Ecto neural progenitor cell (in vitro differentiated cells): Measurements from ENCODE around the gene GNAI1.
"Not testable (repeated sequence)": the region's sequence is repeated elsewhere in the genome, so short reads cannot be mapped to it uniquely, and the experiment has no call there.

Experiments
- DNase-seq: peaks from one replicate; pipeline ENCODE4 v3.0.0-alpha.2; 2018; ENCODE audit warnings: low spot score

The GNAI1 gene

GRCh38 chr7:80132594-80132993 is 2.0 kb upstream of the GNAI1 start:
- DNase-seq, result no peak

- DNase-seq, result no peak
Measured at GRCh38 chr7:80133361-80134114, 1.1 kb upstream of the GNAI1 start.

- DNase-seq, result no peak
Measured at GRCh38 chr7:80134115-80134535, 506 bp upstream of the GNAI1 start.

GRCh38 chr7:80135309-80136104 is 876 bp downstream of the GNAI1 start:
- no peak for DNase-seq

- DNase-seq, result no peak
Measured at GRCh38 chr7:80136261-80137055, 1.8 kb downstream of the GNAI1 start.

GRCh38 chr7:80137410-80137809 is 2.8 kb downstream of the GNAI1 start:
- DNase-seq, result no peak

- no peak for DNase-seq
Measured at GRCh38 chr7:80139236-80139635, 4.6 kb downstream of the GNAI1 start.

GRCh38 chr7:80140388-80140787 is 5.8 kb downstream of the GNAI1 start:
- no peak for DNase-seq

GRCh38 chr7:80141376-80141775 is 6.7 kb downstream of the GNAI1 start:
- DNase-seq, result no peak

- DNase-seq, result no peak
Measured at GRCh38 chr7:80142853-80143580, 8.4 kb downstream of the GNAI1 start.

- DNase-seq, result no peak
Measured at GRCh38 chr7:80145780-80146422, 11.3 kb downstream of the GNAI1 start.

GRCh38 chr7:80146545-80147182 is 12.0 kb downstream of the GNAI1 start:
- DNase-seq, result no peak

GRCh38 chr7:80147543-80148391 is 13.1 kb downstream of the GNAI1 start:
- no peak for DNase-seq

GRCh38 chr7:80150611-80151273 is 16.1 kb downstream of the GNAI1 start:
- no peak for DNase-seq

- no peak for DNase-seq
Measured at GRCh38 chr7:80151274-80151665, 16.6 kb downstream of the GNAI1 start.

GRCh38 chr7:80153446-80153845 is 18.8 kb downstream of the GNAI1 start:
- DNase-seq, result no peak

GRCh38 chr7:80154656-80155333 is 20.2 kb downstream of the GNAI1 start:
- no peak for DNase-seq

- DNase-seq, result no peak
Measured at GRCh38 chr7:80155374-80155773, 20.7 kb downstream of the GNAI1 start.

- DNase-seq, result not testable (repeated sequence)
Measured at GRCh38 chr7:80157770-80158169, 23.1 kb downstream of the GNAI1 start.
